BE2C (cell line): ENCODE measurements around the gene WDR54.

ENCODE experiments used
- DNase-seq: peaks from one replicate; pipeline ENCODE4 v3.0.0-alpha.2; 2020
- H3K27me3 ChIP-seq: fragments of 250-450 bp; sonication (Bioruptor Pico); 2 replicates; pipeline ENCODE4 v1.5.1; 2020; ENCODE audit warnings: mild to moderate bottlenecking
- H3K36me3 ChIP-seq: fragments of 250-450 bp; sonication (Bioruptor Pico); 2 replicates; pipeline ENCODE4 v1.5.1; 2020; ENCODE audit warnings: mild to moderate bottlenecking
- H3K4me1 ChIP-seq: fragments of 250-450 bp; sonication (Bioruptor Pico); 2 replicates; pipeline ENCODE4 v1.5.1; 2020
- H3K4me3 ChIP-seq: 2 replicates; pipeline ENCODE4 v1.5.1; 2011; ENCODE audit warnings: low read depth, low read length
- H3K9me3 ChIP-seq: fragments of 250-450 bp; sonication (Bioruptor Pico); 2 replicates; pipeline ENCODE4 v1.5.1; 2020
- TF ChIP-seq, protein P1 (sequence below): IDR thresholded peaks from 2 replicates; pipeline ENCODE4 v1.5.1; 2012; ENCODE audit warnings: mild to moderate bottlenecking, low read depth, low read length

The WDR54 gene

DNA sequence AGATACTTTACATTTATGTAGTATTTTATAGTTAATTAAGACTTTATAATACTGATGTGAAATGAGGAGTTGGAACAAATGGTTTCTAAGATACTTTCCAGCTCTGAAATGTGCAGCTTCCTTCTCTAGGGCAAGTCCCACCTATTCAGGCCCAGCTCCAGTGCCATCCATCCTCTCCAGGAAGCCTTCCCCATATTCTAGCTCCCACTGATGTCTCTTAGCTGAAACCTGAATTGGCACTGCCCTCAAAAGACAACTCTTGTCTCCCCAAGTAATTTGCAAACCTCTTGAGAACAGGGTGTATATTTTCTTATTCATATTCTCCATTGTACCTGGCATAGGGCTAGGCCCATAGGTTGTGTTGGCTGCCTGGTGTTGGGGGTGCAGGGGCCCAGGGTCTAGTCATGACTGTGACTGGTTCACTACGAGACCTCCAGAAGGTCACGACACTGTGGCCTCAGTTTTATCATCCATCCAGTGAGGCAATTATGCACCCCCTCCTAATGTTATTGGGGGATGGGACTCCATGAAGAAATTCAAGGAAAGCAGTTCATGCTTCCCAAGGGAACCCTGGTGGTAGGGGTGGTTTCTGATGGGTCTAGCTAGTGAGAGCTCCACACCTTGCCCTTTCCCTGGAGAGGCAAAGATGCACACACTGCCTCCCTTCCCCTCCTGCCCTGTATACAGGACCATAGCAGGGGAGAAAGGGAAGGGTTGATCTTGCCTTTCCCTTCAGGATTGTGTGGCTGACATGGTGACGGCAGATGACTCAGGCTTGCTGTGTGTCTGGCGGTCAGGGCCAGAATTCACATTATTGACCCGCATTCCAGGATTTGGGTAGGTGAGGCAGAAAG, 2.8 kb downstream of the WDR54 start:
- no peaks in the 10 kb centered on the region for H3K4me1 ChIP-seq
- H3K36me3 ChIP-seq, result no peaks in the 10 kb centered on the region
- TF ChIP-seq, protein P1, sequence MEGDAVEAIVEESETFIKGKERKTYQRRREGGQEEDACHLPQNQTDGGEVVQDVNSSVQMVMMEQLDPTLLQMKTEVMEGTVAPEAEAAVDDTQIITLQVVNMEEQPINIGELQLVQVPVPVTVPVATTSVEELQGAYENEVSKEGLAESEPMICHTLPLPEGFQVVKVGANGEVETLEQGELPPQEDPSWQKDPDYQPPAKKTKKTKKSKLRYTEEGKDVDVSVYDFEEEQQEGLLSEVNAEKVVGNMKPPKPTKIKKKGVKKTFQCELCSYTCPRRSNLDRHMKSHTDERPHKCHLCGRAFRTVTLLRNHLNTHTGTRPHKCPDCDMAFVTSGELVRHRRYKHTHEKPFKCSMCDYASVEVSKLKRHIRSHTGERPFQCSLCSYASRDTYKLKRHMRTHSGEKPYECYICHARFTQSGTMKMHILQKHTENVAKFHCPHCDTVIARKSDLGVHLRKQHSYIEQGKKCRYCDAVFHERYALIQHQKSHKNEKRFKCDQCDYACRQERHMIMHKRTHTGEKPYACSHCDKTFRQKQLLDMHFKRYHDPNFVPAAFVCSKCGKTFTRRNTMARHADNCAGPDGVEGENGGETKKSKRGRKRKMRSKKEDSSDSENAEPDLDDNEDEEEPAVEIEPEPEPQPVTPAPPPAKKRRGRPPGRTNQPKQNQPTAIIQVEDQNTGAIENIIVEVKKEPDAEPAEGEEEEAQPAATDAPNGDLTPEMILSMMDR, result no peak

DNA sequence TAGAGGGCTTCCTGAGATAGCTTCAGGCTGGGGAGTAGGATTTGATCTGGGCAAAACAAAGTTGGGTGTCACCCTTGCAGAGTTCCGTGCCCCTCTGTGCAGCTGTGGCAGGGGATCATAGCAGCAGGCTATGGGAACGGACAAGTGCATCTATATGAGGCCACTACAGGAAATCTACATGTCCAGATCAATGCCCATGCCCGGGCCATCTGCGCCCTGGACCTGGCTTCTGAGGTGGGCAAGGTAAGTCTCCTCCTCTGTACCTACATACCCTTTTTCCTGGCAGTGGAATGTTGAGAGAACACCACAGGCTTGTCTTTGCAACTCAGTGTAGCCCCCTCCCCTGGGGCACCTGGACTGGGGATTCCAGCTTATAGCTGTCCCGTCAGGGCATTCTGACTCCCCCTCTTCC, 3.5 kb downstream of the WDR54 start:
- H3K4me1 ChIP-seq, result no peaks in the 10 kb centered on the region
- DNase-seq, result no peak
- TF ChIP-seq, protein P1, result no peak

More for the DNA sequence above, 2.8 kb downstream of the WDR54 start:
- DNase-seq, result no peak
- Histone ChIP-seq H3K27me3 (no peaks in the 10 kb centered on the region), H3K9me3 (no peaks in the 10 kb centered on the region), H3K4me3 (no peak overlapping the region)

DNA sequence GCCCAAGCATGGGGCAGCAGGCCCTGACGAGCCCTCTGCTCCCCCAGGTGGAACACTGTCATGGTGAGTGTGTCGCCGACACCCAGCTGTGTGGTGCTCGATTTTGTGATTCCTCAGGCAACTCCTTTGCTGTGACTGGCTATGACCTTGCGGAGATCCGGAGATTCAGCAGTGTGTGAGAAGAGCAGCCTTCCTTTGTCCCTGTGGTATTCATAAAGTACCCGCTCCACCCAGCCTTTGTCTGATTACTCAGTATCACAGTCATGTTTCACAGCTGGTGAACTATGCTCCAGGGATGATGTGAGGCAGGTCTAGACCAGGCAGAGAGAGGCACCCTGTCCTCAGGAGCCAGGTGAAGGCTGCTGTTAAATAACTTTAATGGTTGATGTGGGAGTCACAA, 4.0 kb downstream of the WDR54 start:
- H3K27me3 ChIP-seq, result no peaks in the 10 kb centered on the region
- TF ChIP-seq, protein P1, result no peak
- no peaks in the 10 kb centered on the region for H3K9me3 ChIP-seq
- H3K36me3 ChIP-seq, result no peaks in the 10 kb centered on the region
- no peak for DNase-seq
- H3K4me1 ChIP-seq, result no peaks in the 10 kb centered on the region
- no peak overlapping the region for H3K4me3 ChIP-seq

More for the DNA sequence above, 3.5 kb downstream of the WDR54 start:
- H3K27me3 ChIP-seq, result no peaks in the 10 kb centered on the region
- no peaks in the 10 kb centered on the region for H3K36me3 ChIP-seq
- H3K4me3 ChIP-seq, result no peak overlapping the region
- no peaks in the 10 kb centered on the region for H3K9me3 ChIP-seq

DNA sequence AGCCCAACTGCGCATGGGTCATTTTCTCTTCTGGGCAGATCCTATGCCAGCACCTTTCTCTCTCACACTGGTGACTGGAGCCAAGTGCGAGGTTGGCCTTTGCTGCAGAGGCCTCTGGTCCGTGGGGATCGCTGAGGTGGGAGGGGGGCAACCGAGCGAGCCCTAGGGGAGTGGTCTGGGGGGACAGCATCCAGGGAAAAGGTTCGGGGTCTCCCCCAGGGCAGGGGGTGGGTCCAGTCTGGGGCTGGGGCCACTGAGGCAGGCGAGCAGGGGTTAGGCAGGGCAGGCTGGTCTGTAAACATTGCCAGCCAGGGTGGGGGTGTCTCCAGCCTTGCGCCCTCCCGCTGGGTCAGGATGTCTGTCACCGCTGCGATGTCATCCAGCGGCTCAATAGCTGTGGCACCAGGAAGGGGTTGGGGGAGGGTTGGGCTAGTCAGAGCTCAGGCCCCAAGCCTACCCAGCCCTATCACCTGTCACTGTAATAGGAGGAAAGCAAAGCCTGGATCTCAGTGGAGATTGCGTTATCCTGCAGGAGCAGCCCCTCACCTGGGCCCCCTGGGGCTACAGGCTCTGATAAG, 4.7 kb downstream of the WDR54 start:
- Histone ChIP-seq H3K4me3 (no peak overlapping the region), H3K36me3 (no peaks in the 10 kb centered on the region), H3K27me3 (no peaks in the 10 kb centered on the region), H3K4me1 (no peaks in the 10 kb centered on the region), H3K9me3 (no peaks in the 10 kb centered on the region)
- TF ChIP-seq, protein P1, result no peak
- no peak for DNase-seq

- Histone ChIP-seq H3K9me3 (no peaks in the 10 kb centered on the region), H3K4me3 (no peak overlapping the region), H3K27me3 (no peaks in the 10 kb centered on the region), H3K4me1 (no peaks in the 10 kb centered on the region), H3K36me3 (no peaks in the 10 kb centered on the region)
- TF ChIP-seq, protein P1, result no peak
- DNase-seq, result no peak
Measured at GRCh38 chr2:74427551-74427950, 6.0 kb downstream of the WDR54 start.

GRCh38 chr2:74428675-74429074, 7.1 kb downstream of the WDR54 start:
- no peak overlapping the region for H3K4me3 ChIP-seq
- no peak for DNase-seq
- H3K36me3 ChIP-seq, result no peaks in the 10 kb centered on the region
- H3K27me3 ChIP-seq, result no peaks in the 10 kb centered on the region
- TF ChIP-seq, protein P1, result no peak
- H3K4me1 ChIP-seq, result no peaks in the 10 kb centered on the region
- no peaks in the 10 kb centered on the region for H3K9me3 ChIP-seq
